ENCODE data around the gene CBFA2T2. TPM values are rescaled to one million over a fixed set of nuclear protein-coding genes. Genes with fewer than 3 reads are reported as not detected.
"Not testable (repeated sequence)": the region's sequence is repeated elsewhere in the genome, so short reads cannot be mapped to it uniquely, and the experiment has no call there.

Gene CBFA2T2
- total RNA-seq, 4 donors from 2014 or later = 17.2 to 24.6 (median 21.7) TPM

- WGBS, 2 donors = 91 to 95% methylated on average over 3 of the region's 3 CpGs
- intact Hi-C loops (cut with DNase I; ENCODE audit: low total_unique reads) = no loop called here
- DNase-seq (ENCODE audit: low spot score in 2 of 2) = no peak
- H3K4me3 ChIP-seq (ENCODE audit: low read depth, poor library complexity, severe bottlenecking) = no peak overlapping the region
- TF ChIP-seq POLR2A (IDR thresholded peaks at IDR 0.05) (no peak), CTCF (IDR thresholded peaks at IDR 0.05) (no peak)
Measured at GRCh38 chr20:33584976-33585375, 95.1 kb downstream of the CBFA2T2 start.

- TF ChIP-seq CTCF (IDR thresholded peaks at IDR 0.05) = no peak
- TF ChIP-seq POLR2A (IDR thresholded peaks at IDR 0.05) = no peak
- intact Hi-C loops (cut with DNase I; ENCODE audit: low total_unique reads) = no loop called here
- DNase-seq (ENCODE audit: low spot score in 2 of 2) = no peak
- H3K4me3 ChIP-seq (ENCODE audit: low read depth, poor library complexity, severe bottlenecking) = no peak overlapping the region
- WGBS, 2 donors = 83 to 89% methylated on average over 4 of the region's 4 CpGs
Measured at GRCh38 chr20:33585413-33585812, 95.5 kb downstream of the CBFA2T2 start.

- TF ChIP-seq CTCF (IDR thresholded peaks at IDR 0.05) (no peak), POLR2A (IDR thresholded peaks at IDR 0.05) (no peak)
- DNase-seq (ENCODE audit: low spot score in 2 of 2) = no peak
- no peak overlapping the region for H3K4me3 ChIP-seq (ENCODE audit: low read depth, poor library complexity, severe bottlenecking)
- intact Hi-C loops (cut with DNase I; ENCODE audit: low total_unique reads) = no loop called here
Measured at GRCh38 chr20:33589059-33589458, 99.2 kb downstream of the CBFA2T2 start.

DNA sequence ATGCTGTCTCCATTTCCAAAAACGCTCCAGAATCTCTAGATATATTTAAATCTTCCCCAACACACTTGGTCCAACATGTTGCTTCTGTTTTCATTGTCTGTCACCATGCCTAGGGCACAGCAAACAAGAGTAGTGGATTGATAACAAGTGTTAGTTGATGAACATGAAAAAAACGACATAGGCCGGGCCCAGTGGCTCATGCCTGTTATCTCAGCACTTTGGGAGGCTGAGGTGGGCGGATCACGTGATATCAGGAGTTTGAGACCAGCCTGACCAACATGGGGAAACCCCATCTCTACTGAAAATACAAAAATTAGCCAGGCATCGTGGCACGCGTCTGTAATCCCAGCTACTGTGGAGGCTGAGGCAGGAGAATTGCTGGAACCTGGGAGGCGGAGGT is 102.0 kb downstream of the CBFA2T2 start:
- H3K4me3 ChIP-seq (ENCODE audit: low read depth, poor library complexity, severe bottlenecking); intact Hi-C loops (cut with DNase I; ENCODE audit: low total_unique reads); DNase-seq (ENCODE audit: low spot score in 2 of 2): not testable (repeated sequence)
- 88 to 96% methylated on average over 9 of the region's 9 CpGs for WGBS, 2 donors

DNA sequence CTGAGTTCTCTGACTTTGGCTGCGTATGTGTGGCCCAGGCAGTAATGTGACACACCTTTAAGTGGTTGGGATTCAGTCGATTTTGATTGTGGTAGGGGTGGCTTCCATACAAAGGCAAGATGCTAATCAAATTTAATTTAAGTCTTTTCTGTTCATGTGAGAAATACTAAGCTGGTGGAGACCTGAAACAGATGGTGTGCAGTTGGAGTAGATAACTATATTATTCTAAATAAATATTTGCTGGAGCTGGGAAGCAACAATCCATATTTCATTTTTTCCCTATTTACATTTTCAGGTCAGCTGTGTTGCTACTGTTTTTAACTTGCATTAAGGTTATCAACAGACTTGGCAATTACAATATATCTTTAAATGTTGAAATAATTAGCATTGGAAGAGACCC is 104.8 kb downstream of the CBFA2T2 start:
- intact Hi-C loops (cut with DNase I; ENCODE audit: low total_unique reads) = no loop called here
- no peak for TF ChIP-seq CTCF (IDR thresholded peaks at IDR 0.05)
- no peak for TF ChIP-seq POLR2A (IDR thresholded peaks at IDR 0.05)
- no peak overlapping the region for H3K4me3 ChIP-seq (ENCODE audit: low read depth, poor library complexity, severe bottlenecking)
- 62 to 78% methylated on average over 2 of the region's 2 CpGs for WGBS, 2 donors
- DNase-seq (ENCODE audit: low spot score in 2 of 2) = no peak

DNA sequence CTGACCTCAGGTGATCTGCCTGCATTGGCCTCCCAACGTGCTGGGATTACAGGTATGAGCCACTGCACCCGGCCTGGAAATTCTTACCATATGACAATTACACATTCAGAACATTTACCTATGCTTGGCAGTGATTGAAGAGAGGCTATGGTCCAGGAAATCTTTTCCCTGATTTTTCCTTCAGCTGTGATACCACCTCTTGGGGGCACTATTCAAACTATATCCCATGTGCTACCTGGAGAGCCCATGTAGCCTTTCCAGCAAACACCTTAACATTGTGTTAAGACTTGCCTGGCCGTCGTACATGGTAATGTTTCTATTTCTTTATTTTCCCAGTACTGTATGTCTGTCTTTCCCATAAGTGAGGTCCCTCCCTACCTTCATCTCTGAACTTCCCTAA is 110.5 kb downstream of the CBFA2T2 start:
- WGBS, 2 donors = 79 to 90% methylated on average over 4 of the region's 4 CpGs
- intact Hi-C loops (cut with DNase I; ENCODE audit: low total_unique reads) = no loop called here
- H3K4me3 ChIP-seq (ENCODE audit: low read depth, poor library complexity, severe bottlenecking) = no peak overlapping the region
- DNase-seq (ENCODE audit: low spot score in 2 of 2) = no peak
- TF ChIP-seq POLR2A (IDR thresholded peaks at IDR 0.05) = no peak

GRCh38 chr20:33600981-33601380 is 111.1 kb downstream of the CBFA2T2 start:
- TF ChIP-seq POLR2A (IDR thresholded peaks at IDR 0.05) = no peak
- no peak for TF ChIP-seq CTCF (IDR thresholded peaks at IDR 0.05)
- intact Hi-C loops (cut with DNase I; ENCODE audit: low total_unique reads) = no loop called here
- WGBS, 2 donors = 84 to 95% methylated on average over 8 of the region's 8 CpGs
- no peak for DNase-seq (ENCODE audit: low spot score in 2 of 2)
- no peak overlapping the region for H3K4me3 ChIP-seq (ENCODE audit: low read depth, poor library complexity, severe bottlenecking)

Data from lower leg skin (tissue), 4 donors.